GM21619 (cell line): ENCODE measurements around the gene UMPS.
A peak's percentile ranks its signal among the peaks of the same experiment; 100 is the strongest.

Source experiments
- ATAC-seq: cut with Tn5 transposase; IDR thresholded peaks from one replicate; pipeline ENCODE4 v1.9.1; 2021; ENCODE audit not compliant: unreplicated experiment

Gene UMPS

DNA sequence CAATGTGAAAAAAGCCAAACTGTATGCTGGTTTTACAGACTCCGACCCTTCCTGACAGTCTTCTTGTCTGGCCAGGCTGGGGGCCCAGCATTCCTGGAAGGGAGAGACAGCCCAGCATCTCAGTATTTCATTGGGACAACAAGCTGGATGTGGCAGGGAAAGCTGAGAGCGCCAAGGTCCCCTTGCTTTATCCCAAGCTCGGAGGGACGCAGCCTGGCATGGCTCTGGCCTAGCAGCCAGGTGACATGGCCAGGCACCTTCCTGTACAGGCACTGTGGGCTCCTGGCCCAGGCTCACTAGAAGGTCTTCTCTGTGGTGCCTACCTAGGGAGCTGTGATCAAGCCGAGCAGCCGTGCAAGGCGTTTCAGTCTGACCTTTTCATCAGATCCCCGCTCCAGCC, 33.0 kb downstream of the UMPS start:
- no peak for ATAC-seq

DNA sequence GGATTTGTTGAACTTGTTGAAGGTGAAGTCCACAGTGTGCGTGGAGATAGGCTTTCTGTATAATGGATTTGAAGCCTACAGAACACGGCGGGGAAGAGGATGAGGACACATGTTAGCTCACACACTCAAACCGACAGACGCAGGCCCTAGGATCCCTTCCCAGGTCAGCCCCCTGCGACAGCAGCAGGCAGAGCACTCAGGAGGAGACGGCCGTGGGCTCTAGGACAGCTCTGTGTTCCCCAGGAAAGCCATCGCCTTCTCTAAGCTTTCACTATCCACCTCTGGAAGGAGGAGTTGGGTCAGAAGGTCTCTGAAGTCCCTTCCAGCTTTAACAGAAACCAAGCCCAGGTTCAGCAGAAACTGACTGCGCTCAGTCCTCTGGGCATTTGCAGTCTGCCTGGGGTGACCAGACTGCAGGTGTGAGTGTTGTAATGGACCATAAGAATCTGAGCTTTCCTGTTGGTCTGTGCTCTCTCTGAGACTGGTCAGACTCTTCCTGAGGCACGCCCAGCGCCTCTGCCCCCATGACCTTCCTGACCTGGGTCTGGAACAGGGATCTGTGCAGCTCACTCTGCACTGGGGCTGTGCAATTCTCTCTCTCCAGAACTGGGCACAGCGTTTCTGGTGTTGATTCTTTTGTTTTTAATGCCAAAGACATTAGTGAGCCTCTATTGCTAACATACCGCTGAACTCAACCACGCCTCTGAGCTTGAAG, 33.5 kb downstream of the UMPS start:
- ATAC-seq, result no peak

DNA sequence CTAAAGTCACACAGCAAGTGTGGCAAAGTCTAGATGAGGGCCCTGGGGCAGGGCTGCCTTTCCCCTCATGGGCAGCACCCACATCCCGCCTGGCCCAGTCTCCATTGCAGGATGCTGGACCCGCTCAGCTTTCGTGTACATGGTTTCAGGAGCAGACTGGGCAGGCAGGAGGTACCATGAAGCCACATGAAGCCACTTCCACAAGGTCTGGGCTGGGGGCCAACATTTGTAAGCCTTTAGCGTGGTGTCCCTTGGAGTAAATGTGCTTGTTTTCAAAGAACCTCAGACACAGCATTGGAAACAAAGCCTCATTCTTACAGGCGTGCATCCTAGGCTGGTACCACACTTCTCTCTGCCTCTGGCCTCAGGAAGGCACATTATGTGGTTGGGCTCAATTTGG, 34.5 kb downstream of the UMPS start:
- ATAC-seq, result no peak

DNA sequence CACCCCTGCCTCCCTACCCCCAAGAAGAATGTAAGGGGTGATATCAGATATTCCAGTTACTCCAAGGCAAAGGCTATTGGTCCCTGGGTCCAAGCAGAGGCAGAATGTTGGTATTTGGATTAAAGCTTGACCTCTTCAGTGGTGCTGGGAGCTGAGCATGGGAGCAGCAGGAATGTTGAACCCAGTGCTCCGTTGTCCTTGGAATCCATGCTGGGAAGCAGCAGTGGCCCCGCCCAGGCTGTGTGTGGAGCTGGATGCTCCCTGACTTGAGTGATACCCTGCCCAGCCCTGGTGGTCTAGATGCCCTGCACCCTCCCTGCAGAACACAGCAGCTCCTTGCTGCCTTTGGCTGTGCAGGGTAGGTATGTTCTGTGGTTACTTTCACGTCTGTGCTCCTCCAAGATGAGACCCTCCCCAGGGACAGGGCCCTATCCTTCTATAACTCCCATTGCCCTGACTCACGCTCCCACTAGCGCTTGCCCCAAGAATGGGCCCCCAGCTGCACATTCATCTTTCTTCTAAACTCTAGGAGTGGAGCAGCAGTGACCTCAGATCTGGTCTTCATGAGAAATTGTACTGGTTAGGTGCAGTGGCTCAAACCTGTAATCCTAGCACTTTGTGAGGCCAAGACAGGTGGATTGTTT, 35.1 kb downstream of the UMPS start:
- no peak for ATAC-seq

DNA sequence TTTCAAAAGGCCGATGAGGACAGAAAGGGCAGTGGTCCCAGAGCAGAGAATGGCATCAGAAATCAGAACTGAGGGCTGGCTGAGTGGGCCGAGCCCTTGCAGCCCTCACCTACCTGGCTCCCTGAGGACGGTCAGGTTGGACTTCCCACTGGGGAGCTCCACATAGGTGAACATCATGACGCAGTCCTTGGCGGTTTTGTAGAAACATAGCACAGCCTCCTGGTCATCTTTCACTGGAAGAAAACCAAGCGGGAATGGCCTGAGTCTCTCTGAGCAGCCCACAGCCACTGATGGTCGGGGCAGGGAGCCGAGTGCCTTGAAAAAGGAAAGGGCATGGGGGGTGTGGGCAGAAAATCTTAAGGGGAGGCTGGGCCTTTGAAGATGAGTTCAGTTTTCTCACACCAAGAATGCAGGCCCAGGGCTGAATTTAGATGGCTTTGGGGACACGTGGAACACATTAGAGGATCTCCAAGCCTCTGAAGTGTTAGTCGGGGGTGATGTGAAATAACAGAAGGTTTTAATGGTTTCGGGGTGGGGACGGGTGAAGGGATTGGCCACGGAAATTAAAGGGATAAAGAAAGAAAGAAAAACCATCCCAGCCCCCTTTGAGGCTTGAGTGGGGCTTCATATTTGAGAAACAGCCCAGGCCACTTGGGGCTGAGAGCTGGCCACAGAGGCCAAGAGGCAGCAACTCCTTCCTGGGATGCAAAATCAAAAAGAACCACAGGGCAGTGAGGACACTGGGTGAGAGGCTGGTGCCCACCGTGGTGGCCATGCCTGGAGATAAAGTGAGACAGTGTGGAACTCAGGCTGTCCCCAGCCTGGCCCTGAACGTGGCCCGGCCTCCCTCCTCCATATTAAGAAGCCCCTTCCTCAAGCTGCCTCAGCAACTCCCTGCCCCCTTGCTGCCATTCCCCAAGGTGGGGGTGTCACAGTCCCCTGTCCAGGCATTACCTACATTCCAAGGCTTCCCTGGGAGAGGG, 36.2 kb downstream of the UMPS start:
- ATAC-seq, result no peak

DNA sequence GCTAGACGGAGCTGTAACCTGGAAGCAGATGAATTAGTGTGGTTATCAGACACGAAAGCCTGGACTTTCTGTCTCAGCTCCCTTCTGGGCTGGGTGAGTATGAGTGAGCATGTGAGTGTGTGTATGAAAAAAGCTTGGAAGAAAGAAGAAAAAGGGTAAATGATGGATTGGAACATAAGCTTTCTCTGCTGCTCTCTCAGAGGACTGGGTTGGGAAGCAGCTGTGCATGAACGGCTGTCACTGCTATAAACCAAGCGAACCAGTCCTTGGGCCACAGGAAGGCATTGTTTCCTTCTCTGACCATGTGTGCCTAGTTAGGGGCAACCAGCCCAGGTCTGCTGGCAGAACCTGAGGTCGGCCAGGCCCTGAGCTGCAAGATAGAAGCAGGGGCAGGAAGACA, 37.0 kb downstream of the UMPS start:
- no peak for ATAC-seq

DNA sequence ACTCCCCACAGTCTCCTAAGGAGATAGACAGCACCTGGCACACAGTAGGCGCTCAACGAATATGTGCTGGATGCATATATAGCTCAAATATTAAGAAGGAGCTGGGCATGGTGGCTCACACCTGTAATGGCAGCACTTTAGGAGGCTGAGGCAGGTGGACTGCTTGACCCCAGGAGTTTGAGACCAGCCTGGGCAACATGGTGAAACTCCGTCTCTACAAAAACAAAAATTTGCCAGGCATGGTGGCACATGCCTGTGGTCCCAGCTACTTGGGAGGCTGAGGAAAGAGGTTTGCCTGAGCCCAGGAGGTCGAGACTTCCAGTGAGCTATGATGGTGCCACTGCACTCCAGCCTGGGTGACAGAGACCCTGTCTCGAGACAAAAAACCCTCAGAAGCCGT, 37.4 kb downstream of the UMPS start:
- no peak for ATAC-seq

DNA sequence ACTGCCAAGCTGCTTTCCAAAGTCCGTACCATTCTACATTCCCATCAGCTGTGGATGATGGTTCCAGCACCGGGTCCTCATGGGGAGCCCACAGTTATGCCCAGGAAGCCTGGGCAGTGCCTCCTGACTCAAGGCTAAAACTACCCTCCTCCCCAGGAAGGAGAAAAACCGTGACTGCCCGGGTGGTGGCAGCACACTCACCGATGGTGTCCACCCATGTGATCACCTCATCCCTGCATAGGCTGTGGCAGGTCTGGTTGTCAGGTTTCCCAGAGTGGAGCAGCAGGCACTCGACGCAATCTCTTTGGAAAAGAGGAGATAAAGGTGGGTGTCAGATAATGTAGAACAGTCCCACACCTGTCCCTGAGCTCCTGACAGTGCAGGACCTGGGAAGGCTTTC, 38.6 kb downstream of the UMPS start:
- peak; percentile 65 for ATAC-seq

DNA sequence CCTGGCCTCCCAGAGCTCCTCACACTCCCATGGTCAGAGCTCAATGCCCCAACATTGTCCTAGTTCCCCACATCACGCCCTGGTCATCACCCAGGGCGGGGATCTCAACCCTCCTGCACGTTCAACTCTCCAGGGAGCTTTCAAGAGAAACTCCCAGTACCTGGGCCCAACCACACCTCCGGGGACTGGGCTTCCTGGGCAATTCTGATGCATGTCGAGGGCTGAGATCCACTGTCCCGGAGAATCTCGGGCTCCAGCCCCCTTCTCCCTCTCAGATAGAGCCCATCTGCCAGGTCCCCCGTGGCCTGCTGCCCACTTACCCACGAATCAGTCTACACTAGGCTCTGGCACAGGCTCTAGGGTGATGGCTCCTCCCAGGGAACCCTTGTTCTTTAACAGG, 39.2 kb downstream of the UMPS start:
- no peak for ATAC-seq

DNA sequence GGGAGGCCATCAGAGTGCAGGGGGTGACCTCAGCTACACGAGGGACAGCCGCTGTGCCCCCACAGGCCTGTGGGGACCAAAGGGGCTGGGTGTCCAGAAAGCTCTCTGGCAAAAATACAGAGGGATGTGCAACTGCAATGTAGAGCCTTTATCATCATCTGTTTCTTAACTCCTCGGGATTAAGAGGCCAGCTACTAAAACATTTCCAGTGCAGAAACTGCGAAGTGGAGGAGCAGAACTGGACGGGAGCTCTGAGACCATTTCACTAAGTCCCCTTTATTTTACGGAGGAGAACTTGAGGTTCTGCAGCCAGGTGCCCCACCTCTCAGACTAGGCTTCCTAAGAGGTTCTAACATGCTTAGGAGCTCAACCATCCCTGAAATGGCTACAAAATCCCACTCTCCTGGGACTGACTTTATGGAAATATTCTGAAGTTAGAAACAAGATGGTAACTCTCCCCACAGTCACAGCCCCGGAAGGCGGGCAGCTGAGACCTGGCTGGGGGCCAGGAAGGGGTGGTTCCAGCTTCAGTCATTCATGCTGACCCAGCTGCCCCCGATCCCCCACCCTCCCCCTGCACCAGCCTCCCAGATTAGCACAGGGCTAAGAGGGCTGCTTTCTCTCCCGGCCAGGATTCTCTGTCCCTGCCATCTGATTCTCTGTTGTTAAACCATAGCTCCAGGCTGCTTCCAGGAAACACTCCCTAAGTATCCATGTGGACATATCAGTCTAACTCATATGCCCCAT, 40.3 kb downstream of the UMPS start:
- ATAC-seq, result no peak

DNA sequence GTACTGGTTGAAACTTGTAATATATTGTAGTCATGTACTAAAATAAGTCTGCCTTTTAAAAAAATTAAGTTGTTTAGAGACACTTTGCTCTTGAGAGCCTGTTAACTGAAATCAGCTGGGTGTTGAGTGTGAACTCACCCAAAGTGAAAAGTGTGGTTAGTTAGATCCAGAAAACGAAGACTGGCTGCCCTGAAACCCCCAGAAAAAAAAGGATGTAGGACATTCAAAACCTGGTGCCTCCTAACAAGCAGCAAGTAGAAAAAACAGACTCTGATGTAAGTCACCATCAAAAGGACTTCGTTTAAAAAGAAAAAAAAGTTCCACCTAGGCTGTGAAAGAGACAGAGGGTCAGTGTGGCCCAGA, 40.8 kb downstream of the UMPS start:
- no peak for ATAC-seq

DNA sequence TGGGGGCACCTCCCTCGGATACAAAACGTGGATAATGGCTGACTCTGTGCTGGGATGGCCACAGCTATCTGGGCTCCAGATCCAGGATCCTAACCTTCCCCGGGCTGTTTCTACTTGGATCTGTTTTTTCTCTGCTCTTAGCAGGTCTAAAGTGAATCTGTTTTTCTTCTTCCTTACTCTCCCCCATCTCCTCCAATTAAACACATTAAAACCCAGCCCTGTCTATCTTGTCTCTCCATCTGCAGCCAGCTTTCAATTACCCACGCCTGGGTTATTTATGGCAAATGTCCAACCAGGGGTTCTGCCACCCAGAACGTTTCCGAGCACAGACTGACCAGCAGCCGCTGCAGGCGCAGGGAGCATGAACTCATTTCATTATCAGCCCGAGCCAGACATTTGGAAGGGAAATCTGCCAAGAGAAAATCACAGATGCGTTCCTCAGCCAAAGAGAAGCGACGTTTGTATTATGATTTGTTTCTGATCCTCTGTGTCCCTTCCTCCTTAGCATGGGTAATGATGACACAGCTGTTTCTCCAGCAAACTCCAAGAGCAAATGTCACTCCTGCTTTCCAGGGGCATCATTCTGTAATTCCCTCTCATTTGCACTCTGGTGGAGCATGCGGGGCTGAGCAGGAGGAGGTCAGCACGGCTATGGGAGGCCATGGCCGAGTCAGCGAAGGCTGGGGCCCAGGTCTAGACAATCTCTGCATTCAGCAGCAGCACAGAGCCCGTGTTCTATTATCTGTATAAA, 42.0 kb downstream of the UMPS start:
- no peak for ATAC-seq

DNA sequence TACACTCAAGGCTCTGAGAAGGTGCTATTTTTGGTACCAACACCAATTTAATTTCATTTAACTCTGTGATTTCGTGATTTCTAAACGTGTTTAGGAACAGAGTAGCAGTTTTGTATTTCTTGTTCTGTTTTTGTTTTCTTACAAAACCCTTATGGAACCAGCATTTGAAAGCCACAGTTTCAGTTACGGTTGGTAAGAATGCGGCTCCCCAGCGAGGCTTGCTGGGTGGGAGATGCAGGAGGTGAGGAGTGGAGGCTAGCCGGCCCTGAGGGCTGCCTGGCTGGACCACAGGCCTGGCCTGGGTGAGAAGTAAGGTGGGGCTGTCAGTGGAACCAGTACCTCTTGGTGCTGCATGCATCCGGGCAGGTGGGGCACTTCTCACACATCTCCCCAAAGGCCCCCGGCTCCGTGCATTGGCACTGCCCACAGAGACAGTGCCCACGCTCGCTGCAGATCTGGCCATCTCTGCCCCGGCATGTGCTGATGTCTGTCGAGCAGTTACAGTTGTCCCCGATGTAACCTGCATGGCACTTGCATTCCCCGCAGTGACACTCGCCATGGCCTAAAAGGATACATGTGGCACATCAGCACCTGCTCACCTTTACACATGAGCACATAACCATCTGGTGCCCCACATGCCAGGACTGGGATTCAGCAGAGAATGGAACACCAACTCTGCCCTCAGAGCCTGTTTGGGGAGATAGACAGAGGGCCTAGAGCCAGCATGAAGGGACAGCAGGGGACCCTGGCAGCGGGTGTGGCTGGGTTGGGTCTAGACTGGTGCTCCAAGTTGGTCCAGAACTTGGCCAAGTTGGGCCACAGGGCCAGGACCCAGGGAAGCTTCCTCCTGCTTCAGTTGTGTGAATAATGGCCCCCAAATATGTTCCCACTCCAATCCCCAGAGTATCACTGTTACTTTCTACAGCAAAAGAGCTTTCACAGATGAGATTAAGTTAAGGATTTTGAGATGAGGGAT, 43.4 kb downstream of the UMPS start:
- ATAC-seq, result no peak

DNA sequence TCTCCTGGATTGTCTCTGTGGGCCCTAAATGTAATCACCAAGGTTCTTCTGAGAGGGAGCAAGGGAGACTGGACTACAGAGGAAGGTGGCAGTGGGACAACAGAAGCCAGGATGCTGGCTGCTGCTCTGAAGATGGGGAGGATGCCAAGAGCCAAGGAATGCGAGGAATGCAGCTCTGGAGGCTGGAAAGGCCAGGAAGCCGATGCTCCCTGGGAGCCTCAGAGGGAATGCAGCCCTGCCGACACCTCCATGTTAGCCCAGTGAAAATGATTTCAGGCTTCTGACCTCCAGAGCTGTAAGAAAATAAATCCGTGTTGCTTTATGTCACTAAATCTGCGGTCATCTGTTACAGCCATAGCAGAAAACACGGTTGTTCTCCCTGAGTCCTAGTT, 44.1 kb downstream of the UMPS start:
- no peak for ATAC-seq

DNA sequence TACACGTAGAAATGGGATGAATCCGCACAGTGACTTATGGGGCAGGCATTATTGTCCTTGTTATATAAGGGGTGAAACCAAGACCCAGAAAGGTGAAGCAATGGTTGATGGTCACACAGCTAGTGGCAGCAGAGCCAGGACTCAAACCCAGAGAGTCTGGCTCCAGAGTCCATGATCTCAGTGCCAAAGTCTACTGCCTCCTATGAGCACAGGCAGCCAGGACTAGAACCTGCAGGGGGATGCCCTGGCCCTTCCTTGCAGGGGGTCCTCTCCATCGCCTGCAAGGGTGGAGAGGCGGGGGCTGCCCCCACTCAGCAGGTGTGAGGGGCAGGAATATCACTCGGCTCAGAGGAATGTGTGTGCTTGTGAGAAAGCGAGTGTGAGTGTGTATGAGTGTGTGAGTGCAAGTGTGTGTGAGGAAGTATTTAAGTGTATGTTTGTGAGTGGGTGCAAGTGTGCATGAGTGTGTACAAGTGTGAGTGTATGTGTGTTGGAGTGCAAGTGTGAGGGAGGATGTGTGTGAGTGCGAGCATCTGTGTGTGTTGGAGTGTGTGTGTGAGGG, 44.7 kb downstream of the UMPS start:
- no peak for ATAC-seq

DNA sequence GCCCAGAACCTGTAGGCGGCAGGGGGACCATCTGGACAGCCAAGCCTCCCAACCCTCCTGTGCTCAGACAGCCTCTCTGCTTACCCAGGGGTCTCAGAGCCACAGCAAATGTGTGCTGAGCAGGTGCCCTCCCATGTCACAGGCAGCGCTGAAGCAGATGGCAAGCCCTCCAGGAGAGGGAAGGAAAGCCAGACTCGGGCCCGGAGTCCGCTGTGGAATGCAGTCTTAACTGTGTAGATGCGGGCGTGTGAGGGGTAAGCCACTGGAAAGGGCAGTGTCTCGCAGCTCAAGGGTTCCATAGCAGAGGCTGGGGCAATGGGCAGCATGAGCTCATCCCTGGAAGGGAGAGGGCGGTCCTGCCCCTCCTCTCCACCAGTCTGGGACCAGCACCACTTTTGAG, 45.6 kb downstream of the UMPS start:
- no peak for ATAC-seq

DNA sequence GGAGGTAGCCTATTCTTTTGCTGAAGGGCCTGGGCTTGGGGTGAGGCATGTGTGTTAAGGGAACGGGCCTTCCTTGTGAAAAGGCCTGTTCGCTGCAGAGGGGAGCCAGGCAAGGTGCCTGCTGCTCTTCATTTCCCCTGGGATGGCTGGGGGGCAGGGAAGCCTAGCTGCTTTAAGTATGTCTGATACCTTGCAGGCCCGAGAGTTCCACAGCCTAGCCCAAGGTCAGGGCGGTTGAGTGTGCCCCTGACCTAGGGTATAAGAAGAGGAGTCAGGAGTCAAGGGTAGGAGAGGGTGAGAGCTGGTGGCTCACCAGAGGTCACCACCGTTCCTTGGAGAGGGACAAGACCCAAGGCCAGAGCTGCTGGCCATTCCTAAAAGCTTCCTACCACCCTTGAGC, 46.6 kb downstream of the UMPS start:
- ATAC-seq, result no peak

DNA sequence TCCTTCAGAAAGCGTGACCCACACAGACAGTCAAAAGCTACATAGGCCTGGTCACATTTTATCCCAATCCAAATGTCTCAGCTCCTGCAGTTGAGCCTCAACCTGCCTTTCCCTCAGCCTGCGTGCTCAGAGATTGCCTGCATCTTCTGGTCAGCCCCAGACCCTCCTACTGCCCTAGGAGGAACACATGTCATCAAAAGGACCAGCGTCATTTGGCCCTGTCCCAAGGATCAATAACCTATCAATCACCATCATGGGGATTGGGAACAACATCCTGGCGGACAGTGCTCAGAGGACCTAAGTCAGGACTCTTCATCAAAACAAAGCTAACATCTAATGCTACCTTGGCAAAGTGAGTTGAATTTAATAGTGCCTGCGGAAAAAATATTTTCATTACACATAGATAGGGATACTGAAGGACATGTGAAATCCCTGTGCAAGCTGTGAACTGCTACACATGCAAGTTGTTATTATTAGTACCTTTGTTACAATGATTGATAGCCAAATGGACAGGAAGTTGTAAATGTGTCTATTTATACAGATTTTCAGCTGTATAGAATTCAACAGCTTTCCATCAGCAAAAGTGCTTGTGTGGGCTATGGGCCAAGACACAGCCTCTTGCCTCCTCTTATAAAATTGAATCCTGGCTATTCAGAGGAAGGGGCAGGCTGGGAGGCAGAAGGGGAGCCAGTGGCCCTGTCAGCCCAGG, 47.7 kb downstream of the UMPS start:
- ATAC-seq, result no peak
